ENCODE measurements around the gene MT4.

GRCh38 chr16:56604966-56605365 lies 40.1 kb downstream of the MT4 start:
- TF ChIP-seq CTCF (IDR thresholded peaks at IDR 0.05) = no peak
- TF ChIP-seq EZH2 (IDR thresholded peaks at IDR 0.05) = no peak

All from neural progenitor cell (in vitro differentiated cells).